ENCODE results near the gene CHD6.

CHD6 gene

DNA sequence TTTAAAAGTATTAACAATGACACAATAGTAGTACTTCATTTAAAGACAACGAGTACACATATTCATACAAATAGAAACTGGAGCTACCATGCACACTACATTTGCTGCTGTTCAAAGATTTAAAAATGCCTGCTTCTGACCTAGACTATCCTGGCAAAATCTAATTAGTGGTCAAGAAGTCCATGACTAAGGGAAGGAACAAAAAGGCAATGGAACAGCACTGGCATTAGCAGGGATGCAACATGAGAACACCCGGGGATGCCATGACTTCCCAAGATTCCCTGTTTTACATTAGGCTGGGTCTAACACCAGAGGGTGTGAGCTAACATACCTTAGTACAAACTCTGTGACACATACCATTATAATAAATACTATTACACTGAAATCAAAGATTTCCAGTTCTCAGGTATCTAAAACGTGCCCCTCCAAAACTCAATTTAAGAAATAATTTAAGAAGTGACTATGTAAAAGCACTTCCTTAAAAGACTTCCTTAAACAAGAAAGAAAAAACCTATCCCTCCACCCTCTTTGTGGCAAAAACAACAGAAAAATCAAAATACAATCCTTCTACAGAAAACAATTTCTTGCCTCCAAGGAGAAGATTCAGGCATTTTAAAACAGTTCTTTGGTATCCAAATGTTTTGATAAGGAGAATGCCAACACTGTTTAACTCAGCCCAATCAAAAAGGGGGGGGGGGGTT, 25.5 kb downstream of the CHD6 start:
- no peak for DNase-seq (ENCODE audit: extremely low read depth in 1 of 2, low read depth in 1 of 2)

DNA sequence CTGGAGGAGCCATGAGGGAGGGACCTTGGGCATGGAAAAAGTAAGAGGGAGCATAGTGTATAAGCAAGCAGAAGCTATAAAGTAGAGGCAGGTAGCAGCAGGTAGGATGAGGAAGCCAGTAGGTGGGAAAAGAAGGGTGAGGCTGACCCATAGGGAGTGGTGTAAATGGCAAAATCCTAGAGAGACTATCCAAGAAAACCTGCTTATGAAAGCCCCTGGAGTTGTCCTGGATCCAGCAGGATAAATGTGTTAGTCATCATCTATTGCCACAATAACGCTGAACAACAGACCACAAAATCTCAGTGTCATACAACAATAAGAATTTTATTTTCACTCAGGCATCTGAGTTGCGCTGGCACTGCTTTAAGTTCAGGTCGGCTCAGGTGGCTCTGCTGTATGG, 30.2 kb downstream of the CHD6 start:
- no peak for DNase-seq (ENCODE audit: extremely low read depth in 1 of 2, low read depth in 1 of 2)

DNA sequence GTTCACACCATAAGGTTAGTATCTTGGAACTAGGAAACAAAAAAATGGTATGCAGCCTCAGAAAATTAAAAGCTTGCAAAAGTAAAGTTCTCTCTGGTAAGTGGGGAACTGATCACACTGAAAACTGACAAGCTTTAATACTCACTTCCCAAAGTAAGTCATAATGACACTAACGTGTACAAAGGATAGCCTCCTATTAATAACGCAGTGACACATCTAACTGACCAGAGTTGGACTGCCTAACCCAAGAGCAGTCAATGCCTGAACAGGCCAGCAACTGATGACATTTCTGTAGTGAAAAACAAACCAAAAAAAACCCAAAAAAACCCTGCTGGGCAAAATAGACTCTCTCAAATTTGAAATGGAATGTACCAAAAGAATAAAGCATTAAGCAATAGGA, 30.7 kb downstream of the CHD6 start:
- no peak for DNase-seq (ENCODE audit: extremely low read depth in 1 of 2, low read depth in 1 of 2)

DNA sequence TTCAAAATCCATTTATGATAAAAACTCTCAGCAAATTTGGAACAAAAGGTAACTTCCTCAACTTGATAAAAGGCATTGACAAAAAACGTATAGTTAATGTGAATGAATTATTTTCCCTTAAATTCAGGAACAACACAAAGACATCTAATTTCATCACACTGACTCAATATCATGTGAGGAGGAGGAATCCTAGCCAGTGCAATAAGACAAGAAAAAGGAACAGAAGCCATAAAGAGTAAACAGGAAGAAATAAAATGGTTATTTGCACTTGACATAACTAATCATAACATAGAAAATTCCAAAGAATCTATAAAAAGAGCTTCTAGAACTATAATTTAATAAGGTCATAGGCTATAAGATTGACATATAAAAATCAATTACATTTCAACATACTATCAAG, 31.4 kb downstream of the CHD6 start:
- no peak for DNase-seq (ENCODE audit: extremely low read depth in 1 of 2, low read depth in 1 of 2)

DNA sequence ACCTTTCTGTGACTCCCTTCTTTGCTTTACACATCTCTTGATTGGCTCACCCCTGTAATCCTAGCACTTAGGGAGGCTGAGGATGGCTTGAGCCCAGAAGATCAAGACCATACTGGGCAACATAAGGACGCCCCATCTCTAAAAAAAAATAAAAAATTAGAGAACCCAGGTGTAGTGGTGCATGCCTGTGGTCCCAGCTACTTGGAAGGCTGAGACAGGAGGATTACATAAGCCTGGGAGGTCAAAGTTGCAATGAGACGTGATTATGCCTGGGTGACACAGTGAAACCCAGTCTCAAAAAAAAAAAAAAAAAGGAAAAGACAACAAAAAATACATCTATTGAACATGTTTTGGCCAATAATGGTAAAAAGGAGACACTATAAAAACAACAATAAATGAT, 37.8 kb downstream of the CHD6 start:
- DNase-seq (ENCODE audit: extremely low read depth in 1 of 2, low read depth in 1 of 2): no peak

DNA sequence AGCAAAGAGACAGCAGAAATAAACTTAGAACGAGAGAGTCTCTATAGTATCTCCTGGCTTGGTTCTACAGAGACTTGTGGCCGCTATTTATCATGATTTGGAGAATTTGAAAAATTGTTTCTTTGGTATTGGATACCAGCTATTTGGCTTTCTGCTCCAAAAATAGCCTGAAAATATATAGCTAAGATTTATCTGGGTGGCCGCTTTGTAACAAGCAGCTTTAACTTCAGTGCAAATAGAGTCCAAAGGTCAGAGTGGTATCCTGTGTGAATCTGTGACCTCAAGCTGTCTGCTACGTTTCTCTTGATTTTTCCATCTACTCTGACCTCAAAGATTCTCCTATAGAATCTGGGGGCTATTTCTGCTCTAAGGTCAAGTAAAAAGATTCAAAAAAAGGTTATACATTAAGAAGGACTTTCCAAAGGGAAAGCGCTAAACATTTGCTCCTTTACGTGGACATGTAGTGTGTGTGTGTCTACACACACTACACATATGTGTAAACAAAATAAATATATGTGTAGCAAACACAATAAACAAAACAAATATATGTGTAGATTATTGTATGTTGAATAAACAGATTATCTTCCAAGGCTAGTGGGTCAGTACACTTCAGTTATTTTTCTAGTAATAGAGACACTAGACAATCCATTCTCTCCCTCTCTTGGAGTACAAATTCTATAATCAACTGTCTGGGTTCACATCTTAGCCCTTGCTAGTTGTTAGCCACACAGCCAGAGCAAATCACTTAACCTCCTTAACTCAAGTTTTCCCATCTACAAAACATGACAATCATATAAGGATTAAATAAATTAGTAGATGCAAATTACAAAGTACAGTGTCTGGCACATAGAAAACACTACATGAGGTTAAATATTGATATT, 40.8 kb downstream of the CHD6 start:
- no peak for DNase-seq (ENCODE audit: extremely low read depth in 1 of 2, low read depth in 1 of 2)

DNA sequence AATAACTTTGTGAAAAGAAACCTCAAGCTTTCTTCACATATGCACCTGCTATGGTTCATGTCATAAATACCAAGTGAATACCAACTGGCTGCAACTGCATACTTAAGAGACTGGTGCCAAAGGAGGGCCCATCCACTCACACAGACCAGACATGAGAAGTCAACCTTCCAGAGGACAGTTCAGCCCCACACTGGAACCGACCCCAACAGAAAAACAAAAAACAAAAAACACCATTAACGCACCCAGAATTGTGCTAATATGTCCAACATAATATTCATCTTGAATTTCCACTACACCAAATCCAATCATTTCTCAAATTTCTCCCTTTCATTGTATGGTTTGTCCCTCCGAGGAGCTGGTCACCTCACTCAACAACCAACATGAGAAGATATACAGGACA, 42.8 kb downstream of the CHD6 start:
- no peak for DNase-seq (ENCODE audit: extremely low read depth in 1 of 2, low read depth in 1 of 2)

DNA sequence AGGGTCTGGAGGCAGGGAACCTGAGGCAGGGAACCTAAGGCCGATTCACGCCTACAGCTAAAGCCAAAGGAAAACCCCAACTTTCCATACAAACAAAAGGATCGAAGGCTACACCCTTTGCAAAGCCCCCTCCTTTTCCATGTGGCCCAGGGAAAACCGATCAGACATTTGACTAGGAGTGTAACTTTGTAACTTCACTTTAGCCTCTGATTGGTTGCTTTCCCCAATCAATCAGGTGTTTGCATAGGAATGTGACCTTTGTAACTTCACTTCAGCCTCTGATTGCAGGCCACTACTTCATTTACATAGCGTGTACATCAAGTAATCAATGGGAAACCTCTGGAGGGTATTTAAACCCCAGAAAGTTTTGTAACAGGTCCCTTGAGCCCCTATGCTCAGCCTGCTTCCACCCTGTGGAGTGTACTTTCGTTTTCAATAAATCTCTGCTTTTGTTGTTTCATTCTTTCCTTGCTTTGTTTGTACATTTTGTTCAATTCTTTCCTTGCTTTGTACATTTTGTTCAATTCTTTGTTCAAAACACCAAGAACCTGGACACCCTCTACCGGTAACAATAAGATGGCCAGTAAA, 43.3 kb downstream of the CHD6 start:
- no peak for DNase-seq (ENCODE audit: extremely low read depth in 1 of 2, low read depth in 1 of 2)

DNA sequence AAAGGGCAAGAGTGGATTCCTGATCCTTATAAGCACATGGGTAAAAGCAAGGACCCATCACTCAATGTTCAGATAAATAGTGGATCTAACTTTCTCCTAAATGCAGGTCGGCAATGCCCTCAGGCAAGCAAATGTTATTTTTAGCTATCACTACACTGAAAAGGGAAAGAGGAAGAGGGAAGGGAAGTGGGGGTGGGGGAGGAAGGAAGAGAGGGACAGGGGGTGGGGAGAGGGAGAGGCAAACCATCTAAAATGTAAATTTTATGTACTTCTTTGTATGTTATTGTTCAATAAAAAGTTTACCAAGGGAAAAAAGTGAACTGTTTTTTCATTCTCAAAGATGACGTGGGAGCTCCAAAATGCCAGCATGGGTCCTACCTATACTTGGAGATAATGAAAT, 44.2 kb downstream of the CHD6 start:
- DNase-seq (ENCODE audit: extremely low read depth in 1 of 2, low read depth in 1 of 2): no peak

DNA sequence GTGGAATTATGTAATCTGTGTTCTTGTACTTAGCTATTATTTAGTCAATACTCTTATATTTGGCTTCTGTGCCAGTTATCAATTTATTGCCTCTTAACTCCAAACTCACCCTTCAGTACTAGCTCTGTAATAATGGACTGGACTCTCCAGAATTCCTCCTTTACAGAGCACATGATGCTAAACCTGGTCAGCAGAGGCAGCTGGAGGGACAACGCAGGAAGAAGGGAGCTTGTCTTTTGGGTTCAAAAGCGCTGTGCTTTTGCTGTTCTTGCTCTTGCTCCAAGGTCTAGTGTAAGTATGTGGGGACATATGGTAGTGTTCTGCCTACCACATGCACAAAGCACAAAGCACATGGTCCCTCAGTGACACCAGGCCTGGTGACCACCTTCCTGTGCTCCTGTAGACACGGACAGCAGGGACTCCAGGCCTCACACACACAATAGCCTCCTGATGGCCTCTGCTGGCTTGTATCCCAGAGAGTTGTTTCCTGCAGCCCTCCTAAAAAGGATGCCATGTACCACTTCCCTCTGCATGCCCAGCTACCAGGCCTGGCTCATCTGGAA, 46.1 kb downstream of the CHD6 start:
- no peak for DNase-seq (ENCODE audit: extremely low read depth in 1 of 2, low read depth in 1 of 2)

DNA sequence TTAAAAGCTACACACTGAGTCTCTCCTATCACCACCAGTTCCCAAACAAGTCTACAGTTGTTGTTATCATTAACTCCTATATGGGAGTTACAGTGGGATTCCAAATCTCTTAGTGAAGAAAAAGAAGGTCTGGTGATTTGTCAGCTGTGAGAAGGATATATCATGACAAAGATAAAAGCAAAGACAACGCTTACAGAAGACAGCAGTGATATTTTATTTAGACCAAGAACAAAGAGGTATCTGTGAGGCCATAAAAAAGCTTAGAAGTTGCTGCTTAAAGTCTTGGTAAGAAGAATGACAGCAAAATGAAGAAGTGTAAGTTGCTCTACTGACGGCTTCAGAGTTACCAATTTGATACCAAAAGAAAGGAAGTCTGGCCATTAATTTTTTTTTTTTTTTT, 47.2 kb downstream of the CHD6 start:
- DNase-seq (ENCODE audit: extremely low read depth in 1 of 2, low read depth in 1 of 2): no peak

DNA sequence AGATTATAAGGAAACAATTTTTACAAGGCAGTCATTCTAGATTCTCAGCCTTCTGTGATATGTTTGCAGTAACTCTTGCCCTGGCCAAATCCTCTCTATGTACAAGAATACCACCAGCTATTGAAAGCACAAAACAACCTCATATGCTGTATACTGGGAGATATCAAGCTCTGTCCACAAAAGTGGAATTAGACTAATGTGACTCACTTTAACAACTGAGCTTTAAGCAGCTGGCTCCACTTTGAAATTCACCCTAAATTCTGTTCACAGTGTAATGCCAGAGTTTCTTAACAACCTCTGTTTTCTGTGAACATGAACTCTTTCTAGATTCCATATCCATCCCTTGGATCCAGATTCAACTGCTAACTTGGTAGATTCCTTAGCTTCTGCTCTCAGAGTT, 47.6 kb downstream of the CHD6 start:
- DNase-seq (ENCODE audit: extremely low read depth in 1 of 2, low read depth in 1 of 2): no peak

DNA sequence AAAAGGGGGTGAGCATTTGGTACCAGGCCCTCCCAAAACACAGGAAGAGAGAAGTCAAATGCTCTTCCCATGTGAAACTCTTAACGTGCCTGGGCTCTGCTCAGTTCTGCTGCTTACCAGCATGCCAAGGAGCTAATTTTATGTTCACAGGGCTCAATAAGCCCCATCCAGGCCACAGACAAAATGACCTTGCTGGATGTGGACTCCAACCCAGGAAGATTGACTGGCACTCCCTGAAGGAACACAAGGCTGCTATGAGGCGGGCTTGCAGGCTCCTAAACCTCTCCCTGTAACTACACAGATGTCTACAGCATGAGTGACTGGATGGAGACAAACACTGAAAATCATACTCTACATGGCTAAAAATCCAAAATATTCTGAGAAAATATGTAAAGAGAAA, 50.6 kb downstream of the CHD6 start:
- no peak for DNase-seq (ENCODE audit: extremely low read depth in 1 of 2, low read depth in 1 of 2)

DNA sequence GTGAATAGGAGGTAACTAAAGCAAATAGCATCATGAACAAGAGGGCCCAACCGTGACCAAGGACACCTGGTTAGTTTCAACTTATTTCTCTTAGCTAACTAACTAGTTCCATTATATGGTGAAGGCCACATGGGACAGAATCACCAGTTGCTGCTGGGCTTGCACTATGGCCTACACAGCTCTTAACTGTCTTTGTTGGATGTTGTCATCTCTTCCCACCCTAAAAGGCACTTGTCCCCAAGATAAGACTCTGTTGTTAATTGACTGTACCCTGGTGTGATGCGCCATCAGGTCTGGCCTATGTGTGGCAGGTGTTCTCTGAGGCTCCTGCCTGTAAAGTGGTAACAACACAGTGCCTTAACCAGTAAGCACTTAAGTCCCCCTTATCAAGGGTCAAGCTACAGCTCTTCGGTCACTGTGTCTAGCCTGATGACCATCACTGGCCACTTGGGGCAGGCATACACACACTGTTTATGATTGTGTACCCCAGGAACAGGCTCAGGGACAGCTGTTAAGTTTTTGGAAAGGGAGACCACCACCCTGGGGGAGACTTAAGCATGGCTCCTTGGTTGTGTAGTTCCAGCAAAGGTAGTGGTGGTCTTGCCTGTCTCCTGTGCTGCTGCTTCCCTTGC, 51.2 kb downstream of the CHD6 start:
- no peak for DNase-seq (ENCODE audit: extremely low read depth in 1 of 2, low read depth in 1 of 2)

DNA sequence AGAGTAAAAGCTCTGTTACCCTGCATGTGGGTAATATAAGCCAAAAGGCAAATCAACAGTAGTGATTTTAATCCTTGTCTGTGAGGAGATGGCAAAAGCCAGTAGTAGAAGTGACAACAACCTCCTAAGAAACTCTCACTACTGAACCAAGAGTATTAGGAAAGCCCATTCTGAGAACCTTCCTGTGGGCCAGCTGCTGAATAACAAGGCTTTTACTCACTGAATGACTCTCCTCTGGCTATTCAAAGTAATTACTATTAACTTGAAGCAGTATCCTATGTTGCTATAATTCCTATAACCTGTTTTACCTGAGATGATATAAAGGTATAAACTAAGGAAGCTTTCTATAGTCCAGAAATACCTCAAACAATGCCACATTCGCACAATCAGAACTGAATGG, 55.1 kb downstream of the CHD6 start:
- no peak for DNase-seq (ENCODE audit: extremely low read depth in 1 of 2, low read depth in 1 of 2)

DNA sequence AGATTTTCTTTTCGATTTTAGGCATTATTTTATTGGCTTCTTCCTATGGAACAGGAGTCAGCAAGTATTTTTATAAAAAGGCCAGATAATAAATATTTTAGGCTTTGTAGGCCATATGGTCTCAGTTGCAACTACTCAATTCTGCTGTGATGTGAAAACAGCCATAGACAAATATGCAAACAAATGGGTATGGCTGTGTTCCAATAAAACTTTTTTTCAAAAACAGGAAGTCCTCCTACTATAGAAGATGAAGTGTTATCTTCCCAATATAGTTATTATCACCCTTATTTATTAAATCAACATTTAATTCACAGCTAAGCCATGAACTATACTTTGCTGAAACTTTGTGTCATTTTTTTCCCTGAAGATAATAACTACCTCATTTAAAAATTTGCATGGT, 57.2 kb downstream of the CHD6 start:
- DNase-seq (ENCODE audit: extremely low read depth in 1 of 2, low read depth in 1 of 2): no peak

DNA sequence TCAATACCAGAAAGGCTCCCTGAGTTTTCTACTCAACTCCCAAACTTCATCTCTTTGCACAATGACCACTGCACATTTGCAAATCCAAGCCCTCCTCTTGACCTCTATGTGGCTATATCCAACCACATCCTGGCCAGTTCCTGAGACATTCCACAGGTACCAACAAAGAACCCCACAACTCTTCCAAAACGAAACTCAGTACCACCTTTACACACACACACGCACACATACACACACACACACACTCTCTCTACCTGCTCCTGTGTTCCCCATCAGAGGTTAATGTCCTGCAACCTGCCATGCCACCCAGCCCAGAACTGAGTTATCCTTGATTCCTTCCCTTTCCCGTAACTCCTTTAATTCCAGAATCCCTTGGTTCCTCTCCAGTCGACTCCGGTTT, 58.5 kb downstream of the CHD6 start:
- no peak for DNase-seq (ENCODE audit: extremely low read depth in 1 of 2, low read depth in 1 of 2)

DNA sequence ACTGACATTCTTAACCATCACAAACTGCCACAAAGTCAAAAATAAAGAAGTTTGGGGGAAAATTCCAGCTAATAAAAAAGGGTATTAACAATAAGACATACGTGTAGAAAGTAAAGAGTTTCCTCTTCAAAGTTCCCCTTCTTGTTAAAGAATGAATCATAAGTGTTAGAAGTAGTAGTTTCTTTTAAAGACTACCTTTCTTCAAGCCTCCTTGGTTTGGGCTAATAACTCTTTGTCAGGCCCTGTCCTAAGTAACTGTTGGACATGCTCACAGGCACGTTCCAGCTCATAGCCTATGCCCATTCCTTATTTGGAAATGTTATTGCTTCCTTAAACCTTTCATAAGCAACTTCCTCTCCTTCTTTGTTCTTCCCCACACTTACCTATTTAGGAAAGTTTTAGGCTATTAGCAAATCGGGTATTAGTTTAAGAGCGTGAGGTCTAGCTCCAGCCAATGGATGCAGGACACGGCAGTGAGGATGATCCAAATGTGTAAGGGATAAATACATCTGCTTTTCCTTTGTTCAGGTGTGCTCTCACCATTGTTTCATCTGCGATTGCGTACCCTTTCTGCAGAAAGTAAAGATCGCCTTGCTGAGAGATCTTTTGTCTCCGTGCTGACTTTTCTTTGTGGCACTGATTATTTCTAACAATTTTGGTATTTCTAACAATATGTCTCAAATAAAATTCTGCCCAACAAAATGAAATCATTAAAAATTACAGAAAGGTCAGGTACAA, 64.9 kb downstream of the CHD6 start:
- no peak for DNase-seq (ENCODE audit: extremely low read depth in 1 of 2, low read depth in 1 of 2)

DNA sequence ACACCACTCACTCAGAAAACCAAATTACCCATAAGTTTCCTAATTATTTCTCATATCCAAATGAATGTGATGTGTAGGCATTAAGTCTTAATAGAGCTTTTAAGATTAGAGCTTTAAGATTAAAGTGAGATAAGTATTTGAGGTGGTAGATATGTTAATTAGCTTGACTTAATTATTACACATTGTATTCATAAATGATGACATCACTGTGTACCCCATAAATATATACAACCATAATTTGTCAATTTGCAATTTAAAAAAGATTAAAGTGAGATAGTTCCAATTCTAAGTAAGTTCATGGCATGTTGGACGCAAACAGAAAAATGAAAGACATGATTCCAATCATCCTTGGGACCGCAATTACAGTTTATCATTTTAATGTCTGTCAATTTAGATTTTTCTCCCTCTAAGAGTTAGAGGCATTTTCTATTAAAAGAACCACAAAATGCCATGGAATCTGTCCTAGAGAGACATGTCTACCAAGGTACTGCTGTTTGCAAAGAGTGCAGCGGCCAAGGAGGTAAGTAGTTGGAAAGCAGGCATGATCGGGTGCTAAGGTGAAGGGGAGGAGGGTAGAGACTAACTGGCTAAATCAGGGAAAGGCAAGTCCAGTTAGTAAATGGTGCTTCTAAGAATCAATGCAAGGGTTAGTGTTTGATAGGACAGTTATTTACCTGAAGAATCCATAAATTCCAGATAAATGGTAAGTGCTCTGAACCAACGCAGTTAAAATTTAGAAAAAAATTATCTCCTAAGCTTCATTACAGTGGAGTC, 65.7 kb downstream of the CHD6 start:
- DNase-seq (ENCODE audit: extremely low read depth in 1 of 2, low read depth in 1 of 2): no peak
